T-helper 2 cell treated with Interferon-gamma antibody and Interleukin-4, amounts not matched to agents 100 ng/mL and 5 ng/mL, for 36 hours (primary cell): ENCODE measurements around the gene PPARG. TPM values are rescaled to one million over a fixed set of nuclear protein-coding genes. Genes with fewer than 3 reads are reported as not detected.

ENCODE experiments used
- intact Hi-C: fragments of 100-400 bp; cut with micrococcal nuclease; formaldehyde crosslinking; loops from one replicate; pipeline ENCODE4 v1.15.1; 2023
- total RNA-seq: library from RNA; stranded (reverse); gene quantifications from 2 replicates; pipeline ENCODE4 v1.2.3, GENCODE V29; 2022

The PPARG gene
- total RNA-seq, 1 donor from 2014 or later = 1.2 TPM

GRCh38 chr3:12278566-12278965, 10.3 kb upstream of the PPARG start:
- intact Hi-C loops = no loop called here

- intact Hi-C loops = no loop called here
These were observed 9.1 kb upstream of the PPARG start for GRCh38 chr3:12279591-12280326.

- intact Hi-C loops = no loop called here
These were observed 8.5 kb upstream of the PPARG start for GRCh38 chr3:12280357-12280806.

- intact Hi-C loops = no loop called here
These were observed 4.3 kb upstream of the PPARG start for GRCh38 chr3:12284591-12284990.

GRCh38 chr3:12285003-12285555, 3.8 kb upstream of the PPARG start:
- intact Hi-C loops = loop anchor here (5.0 kb wide), 1 partner anchor 197 kb away; the partner anchor contains the start of gene TSEN2

- intact Hi-C loops = loop anchor here (5.0 kb wide), 1 partner anchor 197 kb away; the partner anchor contains the start of gene TSEN2
These were observed 3.1 kb upstream of the PPARG start for GRCh38 chr3:12285779-12286178.

GRCh38 chr3:12286504-12286903, 2.4 kb upstream of the PPARG start:
- intact Hi-C loops = loop anchor here (5.0 kb wide), 1 partner anchor 196 kb away; the partner anchor contains the start of gene TSEN2

- intact Hi-C loops = loop anchor here (5.0 kb wide), 1 partner anchor 195 kb away; the partner anchor contains the start of gene TSEN2
These were observed 1.7 kb upstream of the PPARG start for GRCh38 chr3:12286927-12287726.

GRCh38 chr3:12287727-12288181, 1.1 kb upstream of the PPARG start:
- intact Hi-C loops = loop anchor here (5.0 kb wide), 1 partner anchor 195 kb away; the partner anchor contains the start of gene TSEN2

- intact Hi-C loops = loop anchor here (5.0 kb wide), 1 partner anchor 193 kb away; the partner anchor contains the start of gene TSEN2
These were observed 654 bp downstream of the PPARG start for GRCh38 chr3:12289524-12289923.

- intact Hi-C loops = no loop called here
These were observed 3.9 kb downstream of the PPARG start for GRCh38 chr3:12292770-12293169.

GRCh38 chr3:12294885-12295580, 6.2 kb downstream of the PPARG start:
- intact Hi-C loops = no loop called here

GRCh38 chr3:12296511-12296910, 7.6 kb downstream of the PPARG start:
- intact Hi-C loops = no loop called here

- intact Hi-C loops = no loop called here
These were observed 10.2 kb downstream of the PPARG start for GRCh38 chr3:12299026-12299425.

GRCh38 chr3:12300137-12300536, 11.3 kb downstream of the PPARG start:
- intact Hi-C loops = no loop called here

- intact Hi-C loops = no loop called here
These were observed 12.2 kb downstream of the PPARG start for GRCh38 chr3:12301031-12301430.

GRCh38 chr3:12301513-12301912, 12.6 kb downstream of the PPARG start:
- intact Hi-C loops = no loop called here

- intact Hi-C loops = no loop called here
These were observed 13.7 kb downstream of the PPARG start for GRCh38 chr3:12302564-12302963.

GRCh38 chr3:12303534-12303933, 14.7 kb downstream of the PPARG start:
- intact Hi-C loops = no loop called here

- intact Hi-C loops = no loop called here
These were observed 15.1 kb downstream of the PPARG start for GRCh38 chr3:12303993-12304392.

- intact Hi-C loops = no loop called here
These were observed 18.3 kb downstream of the PPARG start for GRCh38 chr3:12307136-12307535.
